ENCODE results near the gene KCTD20. TPM values are rescaled to one million over a fixed set of nuclear protein-coding genes. Genes with fewer than 3 reads are reported as not detected.

KCTD20 gene
- polyA plus RNA-seq, 4 donors = 46.7 to 85.6 (median 52.5) TPM

DNA sequence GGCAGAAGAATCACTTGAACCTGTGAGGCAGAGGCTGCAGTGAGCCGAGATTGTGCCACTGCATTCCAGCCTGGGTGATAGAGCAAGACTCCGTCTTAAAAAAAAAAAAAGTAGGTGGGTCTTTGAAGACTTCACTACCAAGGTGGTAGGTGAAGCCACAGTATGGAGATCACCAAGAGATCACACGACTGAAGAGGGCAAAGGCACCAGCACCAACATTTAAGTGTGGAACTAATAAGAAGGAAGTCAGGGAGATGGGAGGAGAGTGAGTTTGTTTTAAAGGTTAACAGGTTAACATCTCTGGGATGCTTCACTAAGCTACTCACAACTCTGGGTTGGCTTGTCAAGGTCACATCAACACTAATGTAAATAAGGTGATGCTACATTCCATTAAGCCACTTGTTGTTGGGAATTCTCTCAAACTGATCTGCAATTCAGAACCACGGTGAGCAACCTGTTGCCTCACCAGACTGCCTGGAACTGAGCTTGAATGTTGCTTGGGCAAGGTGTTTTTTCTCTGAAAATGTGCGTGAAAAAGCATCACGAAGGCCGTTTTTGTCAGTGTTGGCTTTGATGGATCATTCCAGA lies 48.7 kb downstream of the KCTD20 start:
- DNase-seq (ENCODE audit: low read depth in 4 of 4, low spot score in 3 of 4) = no peak

DNA sequence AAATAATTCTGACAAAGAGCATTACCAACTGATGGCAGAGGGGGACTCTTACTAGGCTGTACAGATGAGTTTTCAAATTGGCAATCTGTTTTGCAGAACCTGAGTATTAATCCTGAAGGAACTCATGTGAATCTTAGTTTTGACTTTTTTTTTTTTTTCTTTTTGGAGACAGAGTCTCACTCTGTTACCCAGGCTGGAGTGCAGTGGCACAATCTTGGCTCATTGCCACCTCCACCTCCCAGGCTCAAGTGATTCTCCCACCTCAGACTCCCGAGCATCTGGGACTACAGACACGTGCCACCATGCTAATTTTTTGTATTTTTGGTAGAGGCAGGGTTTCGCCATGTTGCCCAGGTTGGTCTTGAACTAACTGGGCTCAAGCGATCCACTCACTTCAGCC lies 49.3 kb downstream of the KCTD20 start:
- no peak for DNase-seq (ENCODE audit: low read depth in 4 of 4, low spot score in 3 of 4)

DNA sequence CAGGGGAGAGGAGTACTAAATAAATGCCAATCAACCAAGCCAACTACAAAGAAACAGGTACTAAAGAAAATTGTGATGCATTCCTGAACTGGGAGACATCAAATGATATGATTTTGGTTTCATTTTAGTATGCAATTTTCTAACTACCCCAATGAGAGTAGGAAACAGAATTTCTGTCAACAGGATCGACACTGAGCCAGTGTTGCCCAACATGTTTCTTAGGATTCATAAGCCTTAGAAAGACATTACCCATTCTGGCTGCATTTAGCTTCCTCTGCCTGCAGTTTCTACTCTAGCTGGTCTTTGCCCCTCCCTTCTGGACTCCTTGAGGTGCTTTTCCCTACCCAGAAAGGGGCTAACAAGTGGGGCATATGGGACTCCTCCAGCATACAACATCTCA lies 49.8 kb downstream of the KCTD20 start:
- DNase-seq (ENCODE audit: low read depth in 4 of 4, low spot score in 3 of 4) = no peak

GRCh38 chr6:36493319-36493718 lies 50.5 kb downstream of the KCTD20 start:
- DNase-seq (ENCODE audit: low read depth in 4 of 4, low spot score in 3 of 4) = no peak

DNA sequence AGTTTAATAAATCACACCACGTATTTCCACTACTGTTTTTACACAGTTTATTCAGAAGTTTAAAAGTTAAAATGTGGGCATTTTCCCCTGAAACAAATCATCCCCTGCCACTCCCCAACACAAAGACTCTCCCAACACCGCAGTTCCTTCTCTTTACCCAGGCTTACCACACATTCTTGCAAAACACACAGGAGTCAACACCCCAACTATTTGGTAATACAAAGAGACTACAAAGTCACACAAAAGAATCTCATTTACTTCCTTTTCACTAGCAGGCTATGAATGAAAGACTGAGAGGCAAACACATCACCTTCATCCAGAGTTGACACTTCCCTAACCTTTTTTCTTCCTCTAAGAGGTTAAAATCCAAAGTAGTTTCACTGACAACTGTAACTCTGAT lies 51.1 kb downstream of the KCTD20 start:
- DNase-seq (ENCODE audit: low read depth in 4 of 4, low spot score in 3 of 4) = no peak

GRCh38 chr6:36495086-36495485 lies 52.3 kb downstream of the KCTD20 start:
- DNase-seq (ENCODE audit: low read depth in 4 of 4, low spot score in 3 of 4) = no peak

DNA sequence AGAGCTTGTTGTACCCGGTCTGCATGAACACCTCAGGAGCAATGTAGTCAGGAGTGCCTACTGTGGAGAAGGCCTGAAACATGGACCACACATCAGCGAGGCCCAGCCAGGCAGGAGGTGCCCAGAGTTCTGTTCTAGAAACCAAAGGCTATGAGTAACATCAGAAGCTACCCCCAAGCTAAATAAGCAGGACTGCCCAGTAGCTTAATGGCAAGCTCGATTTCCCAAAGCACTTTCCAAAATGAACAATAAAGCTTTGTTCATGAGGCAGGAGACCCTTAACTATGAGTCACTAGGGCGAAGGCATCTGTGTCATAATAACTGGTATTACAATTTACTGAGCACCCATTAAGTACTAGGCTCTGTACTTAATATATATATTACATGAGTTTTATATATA lies 57.1 kb downstream of the KCTD20 start:
- no peak for DNase-seq (ENCODE audit: low read depth in 4 of 4, low spot score in 3 of 4)

GRCh38 chr6:36501686-36502085 lies 58.9 kb downstream of the KCTD20 start:
- DNase-seq (ENCODE audit: low read depth in 4 of 4, low spot score in 3 of 4) = no peak

DNA sequence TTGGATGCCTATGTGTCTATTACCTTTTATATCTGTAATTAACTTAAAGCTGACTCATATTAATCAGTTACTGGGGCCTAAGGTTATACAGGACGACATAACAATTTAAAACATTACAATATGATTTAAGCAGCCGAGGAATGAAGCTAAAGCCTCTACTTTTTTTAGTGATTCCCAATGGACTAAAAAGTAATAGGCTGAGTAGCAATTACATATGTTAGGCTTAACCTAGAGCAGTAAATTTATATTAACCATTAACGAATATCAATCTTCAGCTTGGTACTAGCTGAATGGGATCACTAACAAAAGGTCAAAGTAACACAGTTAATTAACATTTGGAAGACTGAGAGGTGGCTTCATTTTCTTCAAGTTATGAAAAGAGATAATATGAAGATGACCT lies 61.4 kb downstream of the KCTD20 start:
- DNase-seq (ENCODE audit: low read depth in 4 of 4, low spot score in 3 of 4) = no peak

- DNase-seq (ENCODE audit: low read depth in 4 of 4, low spot score in 3 of 4) = no peak
Measured at GRCh38 chr6:36504982-36505381, 62.2 kb downstream of the KCTD20 start.

- no peak for DNase-seq (ENCODE audit: low read depth in 4 of 4, low spot score in 3 of 4)
Measured at GRCh38 chr6:36505744-36506534, 63.1 kb downstream of the KCTD20 start.

GRCh38 chr6:36506611-36507010 lies 63.8 kb downstream of the KCTD20 start:
- peak in 2 of 4 donors; percentile 14 to 17 for DNase-seq (ENCODE audit: low read depth in 4 of 4, low spot score in 3 of 4)

GRCh38 chr6:36508532-36508931 lies 65.7 kb downstream of the KCTD20 start:
- DNase-seq (ENCODE audit: low read depth in 4 of 4, low spot score in 3 of 4) = no peak

DNA sequence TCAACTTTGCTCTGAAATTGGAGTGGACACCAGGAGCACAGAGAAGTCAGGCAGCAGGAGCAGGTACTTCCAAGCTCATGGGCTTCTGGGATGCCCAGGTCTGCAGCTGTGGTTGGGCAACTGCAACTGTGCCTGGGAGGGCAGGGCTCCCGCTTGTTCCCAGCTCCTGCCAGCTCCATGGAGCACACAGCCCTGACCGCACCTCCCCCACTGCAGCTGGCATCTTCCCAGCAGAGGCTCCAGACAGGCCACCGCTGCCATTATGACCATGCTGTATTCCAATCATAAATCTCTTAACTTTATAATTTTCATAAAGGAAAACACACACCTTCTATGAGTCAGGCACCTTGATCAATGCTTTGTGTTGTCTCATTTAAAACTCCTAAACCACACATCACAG lies 67.6 kb downstream of the KCTD20 start:
- DNase-seq (ENCODE audit: low read depth in 4 of 4, low spot score in 3 of 4) = no peak

- peak in 1 of 4 donors; percentile 5 for DNase-seq (ENCODE audit: low read depth in 4 of 4, low spot score in 3 of 4)
Measured at GRCh38 chr6:36514554-36515456, 72.0 kb downstream of the KCTD20 start.

DNA sequence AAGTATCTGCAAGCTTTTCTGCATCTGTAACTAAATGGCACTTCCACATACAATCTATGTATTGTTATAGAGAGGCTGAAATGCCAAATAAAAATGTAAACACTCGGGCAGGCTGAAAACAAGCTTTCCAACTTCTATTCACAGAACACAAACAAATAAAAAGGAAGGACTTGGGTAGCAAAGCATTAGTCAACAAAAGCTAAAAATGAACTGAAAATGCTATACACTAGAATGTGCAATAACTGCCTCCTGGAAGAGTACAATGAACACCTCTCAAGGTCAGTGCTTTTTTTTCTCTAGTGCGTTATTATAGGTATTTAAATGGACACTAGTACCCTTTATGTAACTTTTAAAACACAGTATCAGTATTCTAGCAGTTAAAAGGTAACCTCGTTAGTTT lies 73.0 kb downstream of the KCTD20 start:
- no peak for DNase-seq (ENCODE audit: low read depth in 4 of 4, low spot score in 3 of 4)

GRCh38 chr6:36516559-36516958 lies 73.8 kb downstream of the KCTD20 start:
- DNase-seq (ENCODE audit: low read depth in 4 of 4, low spot score in 3 of 4) = no peak

DNA sequence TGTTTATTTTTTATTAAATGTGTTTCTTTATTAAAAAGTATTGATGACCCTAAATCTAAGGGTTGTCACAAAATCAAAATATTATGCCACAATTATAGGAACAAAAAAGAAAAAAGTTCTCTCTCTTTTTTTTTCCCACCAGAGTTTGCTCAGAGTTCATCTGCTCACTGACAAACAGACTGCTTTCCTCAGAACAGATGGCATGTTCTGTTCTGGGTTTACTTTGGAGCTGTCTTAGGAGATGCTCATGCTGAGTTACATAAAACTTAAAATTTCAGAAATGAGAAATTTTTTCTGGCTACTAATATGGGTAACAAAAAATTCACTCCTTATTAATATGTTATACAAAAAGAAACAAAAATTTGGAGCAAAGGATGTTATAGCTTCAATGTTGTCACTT lies 74.2 kb downstream of the KCTD20 start:
- no peak for DNase-seq (ENCODE audit: low read depth in 4 of 4, low spot score in 3 of 4)

DNA sequence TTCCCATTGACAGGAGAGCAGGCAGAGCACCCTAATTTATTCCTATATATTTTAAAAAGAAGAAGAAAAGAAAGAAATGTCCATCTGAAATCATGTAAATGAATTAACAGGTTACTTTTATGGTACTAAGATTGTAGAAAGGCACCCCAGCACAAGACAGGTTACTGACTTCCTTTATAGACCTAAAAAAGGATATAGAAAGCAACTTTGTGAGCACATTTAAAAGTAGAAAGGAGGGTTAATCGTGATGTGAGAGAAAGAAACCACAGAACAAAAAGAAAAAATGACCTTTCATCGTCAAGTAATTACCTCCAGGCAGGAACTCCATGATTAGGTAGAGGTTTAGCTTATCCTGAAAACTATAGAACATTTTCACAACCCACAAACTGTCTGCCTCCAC lies 74.6 kb downstream of the KCTD20 start:
- no peak for DNase-seq (ENCODE audit: low read depth in 4 of 4, low spot score in 3 of 4)

- no peak for DNase-seq (ENCODE audit: low read depth in 4 of 4, low spot score in 3 of 4)
Measured at GRCh38 chr6:36519352-36519751, 76.6 kb downstream of the KCTD20 start.

DNA sequence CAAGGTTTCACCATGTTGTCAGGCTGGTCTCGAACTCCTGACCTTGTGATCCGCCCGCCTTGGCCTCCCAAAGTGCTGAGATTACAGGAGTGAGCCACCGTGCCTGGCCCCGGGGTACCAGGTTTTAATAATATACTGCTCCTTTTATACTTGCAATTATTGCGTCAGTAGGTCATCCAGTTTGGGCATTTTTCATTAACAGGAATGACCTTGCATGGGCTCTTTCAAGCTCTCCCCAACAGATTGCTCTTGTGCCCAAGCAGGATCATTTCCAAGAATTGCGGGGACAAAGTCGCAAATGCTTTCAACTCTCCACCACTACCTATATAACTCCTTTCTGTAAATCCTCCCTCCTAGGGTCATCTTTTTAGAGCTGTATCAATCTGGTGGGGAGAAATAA lies 80.7 kb downstream of the KCTD20 start:
- DNase-seq (ENCODE audit: low read depth in 4 of 4, low spot score in 3 of 4) = no peak
